Measurements from ENCODE around the gene EIF3I. TPM values are rescaled to one million over a fixed set of nuclear protein-coding genes. Genes with fewer than 3 reads are reported as not detected.
A peak's percentile ranks its signal among the peaks of the same experiment; 100 is the strongest.

EIF3I gene
- total and polyA plus RNA-seq, 2 of the 13 experiments (the other 11 are each of a cell fraction or from before 2014, with no cell fraction given), result 210 to 223 TPM

DNA sequence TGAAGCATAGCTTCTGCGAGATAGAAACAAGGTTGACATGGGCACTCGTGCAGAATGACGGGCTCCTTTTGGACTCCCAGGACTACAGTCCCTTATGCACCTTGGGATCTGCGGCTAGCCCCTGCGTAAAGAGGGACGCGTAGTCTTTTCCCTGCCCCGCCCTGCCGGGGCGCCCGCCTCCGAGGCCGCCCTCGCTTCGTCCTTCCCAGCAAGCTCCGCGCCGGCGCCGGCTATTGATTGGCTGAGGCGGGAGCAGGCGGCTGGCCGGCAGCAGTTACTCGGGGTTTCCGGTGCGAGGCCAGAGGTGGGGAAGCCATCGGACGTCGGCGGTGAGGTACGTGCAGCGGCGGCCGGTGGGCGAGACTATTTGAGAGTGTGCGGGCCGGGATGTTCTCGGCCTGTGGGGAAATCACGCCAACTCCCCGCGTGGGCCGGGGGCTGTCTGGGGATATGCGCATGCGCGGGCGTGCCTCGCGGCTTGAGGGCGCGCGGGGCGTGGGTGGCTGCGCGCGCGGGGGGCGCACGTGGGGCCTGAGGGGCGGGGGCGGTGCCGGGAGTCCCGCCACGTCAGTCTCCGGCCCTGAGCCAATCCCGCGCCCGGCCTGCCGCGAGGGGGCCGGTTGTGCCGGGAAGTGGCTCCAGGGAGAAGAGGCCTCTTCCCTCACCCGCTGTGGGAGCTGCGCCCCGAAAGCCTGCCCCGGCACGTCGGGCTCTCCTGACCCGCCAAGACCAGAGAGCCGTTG lies 42.6 kb upstream of the EIF3I start, which contains the start of gene TXLNA (continued):
- TF ChIP-seq ZNF350 (CRISPR knock-in tag; IDR thresholded peaks at IDR 0.05; ENCODE audit: borderline replicate concordance, low read depth) (no peak; the same call in 1 of the 2 replicates), ELF1 (CRISPR knock-in tag; IDR thresholded peaks at IDR 0.05) (peak; percentile 76; the same call in 1 of the 2 replicates), ZNF891 (CRISPR knock-in tag; IDR thresholded peaks at IDR 0.05) (peak; percentile 96), NCOR1 (IDR thresholded peaks at IDR 0.05; ENCODE audit: borderline replicate concordance, low read length) (no peak; the same call in 1 of the 2 replicates), ZMAT3 (CRISPR knock-in tag; conservative IDR thresholded peaks at IDR 0.05) (peak; percentile 37; the same call in 1 of the 2 replicates), SIN3B (IDR thresholded peaks at IDR 0.05; ENCODE audit: low read length) (no peak), IKZF4 (CRISPR knock-in tag; IDR thresholded peaks at IDR 0.05; ENCODE audit: borderline replicate concordance, low read depth, not compliant biosample characterization) (peak; percentile 91), ZNF17 (CRISPR knock-in tag; IDR thresholded peaks at IDR 0.05) (0 out of 2 replicates have a peak, but pooled peaks have one; percentile 6), EEA1 (CRISPR knock-in tag; IDR thresholded peaks at IDR 0.05; ENCODE audit: borderline replicate concordance) (peak; percentile 84; the same call in 1 of the 2 replicates)
- TF ChIP-seq, protein P1, sequence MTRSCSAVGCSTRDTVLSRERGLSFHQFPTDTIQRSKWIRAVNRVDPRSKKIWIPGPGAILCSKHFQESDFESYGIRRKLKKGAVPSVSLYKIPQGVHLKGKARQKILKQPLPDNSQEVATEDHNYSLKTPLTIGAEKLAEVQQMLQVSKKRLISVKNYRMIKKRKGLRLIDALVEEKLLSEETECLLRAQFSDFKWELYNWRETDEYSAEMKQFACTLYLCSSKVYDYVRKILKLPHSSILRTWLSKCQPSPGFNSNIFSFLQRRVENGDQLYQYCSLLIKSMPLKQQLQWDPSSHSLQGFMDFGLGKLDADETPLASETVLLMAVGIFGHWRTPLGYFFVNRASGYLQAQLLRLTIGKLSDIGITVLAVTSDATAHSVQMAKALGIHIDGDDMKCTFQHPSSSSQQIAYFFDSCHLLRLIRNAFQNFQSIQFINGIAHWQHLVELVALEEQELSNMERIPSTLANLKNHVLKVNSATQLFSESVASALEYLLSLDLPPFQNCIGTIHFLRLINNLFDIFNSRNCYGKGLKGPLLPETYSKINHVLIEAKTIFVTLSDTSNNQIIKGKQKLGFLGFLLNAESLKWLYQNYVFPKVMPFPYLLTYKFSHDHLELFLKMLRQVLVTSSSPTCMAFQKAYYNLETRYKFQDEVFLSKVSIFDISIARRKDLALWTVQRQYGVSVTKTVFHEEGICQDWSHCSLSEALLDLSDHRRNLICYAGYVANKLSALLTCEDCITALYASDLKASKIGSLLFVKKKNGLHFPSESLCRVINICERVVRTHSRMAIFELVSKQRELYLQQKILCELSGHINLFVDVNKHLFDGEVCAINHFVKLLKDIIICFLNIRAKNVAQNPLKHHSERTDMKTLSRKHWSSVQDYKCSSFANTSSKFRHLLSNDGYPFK (CRISPR knock-in tag; IDR thresholded peaks at IDR 0.05; ENCODE audit: borderline replicate concordance), result peak; percentile 75
- TF ChIP-seq, protein P2, sequence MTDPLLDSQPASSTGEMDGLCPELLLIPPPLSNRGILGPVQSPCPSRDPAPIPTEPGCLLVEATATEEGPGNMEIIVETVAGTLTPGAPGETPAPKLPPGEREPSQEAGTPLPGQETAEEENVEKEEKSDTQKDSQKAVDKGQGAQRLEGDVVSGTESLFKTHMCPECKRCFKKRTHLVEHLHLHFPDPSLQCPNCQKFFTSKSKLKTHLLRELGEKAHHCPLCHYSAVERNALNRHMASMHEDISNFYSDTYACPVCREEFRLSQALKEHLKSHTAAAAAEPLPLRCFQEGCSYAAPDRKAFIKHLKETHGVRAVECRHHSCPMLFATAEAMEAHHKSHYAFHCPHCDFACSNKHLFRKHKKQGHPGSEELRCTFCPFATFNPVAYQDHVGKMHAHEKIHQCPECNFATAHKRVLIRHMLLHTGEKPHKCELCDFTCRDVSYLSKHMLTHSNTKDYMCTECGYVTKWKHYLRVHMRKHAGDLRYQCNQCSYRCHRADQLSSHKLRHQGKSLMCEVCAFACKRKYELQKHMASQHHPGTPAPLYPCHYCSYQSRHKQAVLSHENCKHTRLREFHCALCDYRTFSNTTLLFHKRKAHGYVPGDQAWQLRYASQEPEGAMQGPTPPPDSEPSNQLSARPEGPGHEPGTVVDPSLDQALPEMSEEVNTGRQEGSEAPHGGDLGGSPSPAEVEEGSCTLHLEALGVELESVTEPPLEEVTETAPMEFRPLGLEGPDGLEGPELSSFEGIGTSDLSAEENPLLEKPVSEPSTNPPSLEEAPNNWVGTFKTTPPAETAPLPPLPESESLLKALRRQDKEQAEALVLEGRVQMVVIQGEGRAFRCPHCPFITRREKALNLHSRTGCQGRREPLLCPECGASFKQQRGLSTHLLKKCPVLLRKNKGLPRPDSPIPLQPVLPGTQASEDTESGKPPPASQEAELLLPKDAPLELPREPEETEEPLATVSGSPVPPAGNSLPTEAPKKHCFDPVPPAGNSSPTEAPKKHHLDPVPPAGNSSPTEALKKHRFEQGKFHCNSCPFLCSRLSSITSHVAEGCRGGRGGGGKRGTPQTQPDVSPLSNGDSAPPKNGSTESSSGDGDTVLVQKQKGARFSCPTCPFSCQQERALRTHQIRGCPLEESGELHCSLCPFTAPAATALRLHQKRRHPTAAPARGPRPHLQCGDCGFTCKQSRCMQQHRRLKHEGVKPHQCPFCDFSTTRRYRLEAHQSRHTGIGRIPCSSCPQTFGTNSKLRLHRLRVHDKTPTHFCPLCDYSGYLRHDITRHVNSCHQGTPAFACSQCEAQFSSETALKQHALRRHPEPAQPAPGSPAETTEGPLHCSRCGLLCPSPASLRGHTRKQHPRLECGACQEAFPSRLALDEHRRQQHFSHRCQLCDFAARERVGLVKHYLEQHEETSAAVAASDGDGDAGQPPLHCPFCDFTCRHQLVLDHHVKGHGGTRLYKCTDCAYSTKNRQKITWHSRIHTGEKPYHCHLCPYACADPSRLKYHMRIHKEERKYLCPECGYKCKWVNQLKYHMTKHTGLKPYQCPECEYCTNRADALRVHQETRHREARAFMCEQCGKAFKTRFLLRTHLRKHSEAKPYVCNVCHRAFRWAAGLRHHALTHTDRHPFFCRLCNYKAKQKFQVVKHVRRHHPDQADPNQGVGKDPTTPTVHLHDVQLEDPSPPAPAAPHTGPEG (CRISPR knock-in tag; IDR thresholded peaks at IDR 0.05), result peak; percentile 79; the same call in 1 of the 2 replicates
- TF ChIP-seq, protein P3, sequence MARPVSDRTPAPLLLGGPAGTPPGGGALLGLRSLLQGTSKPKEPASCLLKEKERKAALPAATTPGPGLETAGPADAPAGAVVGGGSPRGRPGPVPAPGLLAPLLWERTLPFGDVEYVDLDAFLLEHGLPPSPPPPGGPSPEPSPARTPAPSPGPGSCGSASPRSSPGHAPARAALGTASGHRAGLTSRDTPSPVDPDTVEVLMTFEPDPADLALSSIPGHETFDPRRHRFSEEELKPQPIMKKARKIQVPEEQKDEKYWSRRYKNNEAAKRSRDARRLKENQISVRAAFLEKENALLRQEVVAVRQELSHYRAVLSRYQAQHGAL (CRISPR knock-in tag; IDR thresholded peaks at IDR 0.05; ENCODE audit: not compliant biosample characterization), result no peak
- TF ChIP-seq, protein P4, sequence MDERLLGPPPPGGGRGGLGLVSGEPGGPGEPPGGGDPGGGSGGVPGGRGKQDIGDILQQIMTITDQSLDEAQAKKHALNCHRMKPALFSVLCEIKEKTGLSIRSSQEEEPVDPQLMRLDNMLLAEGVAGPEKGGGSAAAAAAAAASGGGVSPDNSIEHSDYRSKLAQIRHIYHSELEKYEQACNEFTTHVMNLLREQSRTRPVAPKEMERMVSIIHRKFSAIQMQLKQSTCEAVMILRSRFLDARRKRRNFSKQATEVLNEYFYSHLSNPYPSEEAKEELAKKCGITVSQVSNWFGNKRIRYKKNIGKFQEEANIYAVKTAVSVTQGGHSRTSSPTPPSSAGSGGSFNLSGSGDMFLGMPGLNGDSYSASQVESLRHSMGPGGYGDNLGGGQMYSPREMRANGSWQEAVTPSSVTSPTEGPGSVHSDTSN (CRISPR knock-in tag; IDR thresholded peaks at IDR 0.05), result peak; percentile 46; the same call in 1 of the 2 replicates
- TF ChIP-seq, protein P5, sequence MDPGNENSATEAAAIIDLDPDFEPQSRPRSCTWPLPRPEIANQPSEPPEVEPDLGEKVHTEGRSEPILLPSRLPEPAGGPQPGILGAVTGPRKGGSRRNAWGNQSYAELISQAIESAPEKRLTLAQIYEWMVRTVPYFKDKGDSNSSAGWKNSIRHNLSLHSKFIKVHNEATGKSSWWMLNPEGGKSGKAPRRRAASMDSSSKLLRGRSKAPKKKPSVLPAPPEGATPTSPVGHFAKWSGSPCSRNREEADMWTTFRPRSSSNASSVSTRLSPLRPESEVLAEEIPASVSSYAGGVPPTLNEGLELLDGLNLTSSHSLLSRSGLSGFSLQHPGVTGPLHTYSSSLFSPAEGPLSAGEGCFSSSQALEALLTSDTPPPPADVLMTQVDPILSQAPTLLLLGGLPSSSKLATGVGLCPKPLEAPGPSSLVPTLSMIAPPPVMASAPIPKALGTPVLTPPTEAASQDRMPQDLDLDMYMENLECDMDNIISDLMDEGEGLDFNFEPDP (CRISPR knock-in tag; conservative IDR thresholded peaks at IDR 0.05), result no peak

All from HepG2 (cell line).